Measurements from ENCODE around the gene CYP4F2.
"Not testable (repeated sequence)": the region's sequence is repeated elsewhere in the genome, so short reads cannot be mapped to it uniquely, and the experiment has no call there.

The CYP4F2 gene

DNA sequence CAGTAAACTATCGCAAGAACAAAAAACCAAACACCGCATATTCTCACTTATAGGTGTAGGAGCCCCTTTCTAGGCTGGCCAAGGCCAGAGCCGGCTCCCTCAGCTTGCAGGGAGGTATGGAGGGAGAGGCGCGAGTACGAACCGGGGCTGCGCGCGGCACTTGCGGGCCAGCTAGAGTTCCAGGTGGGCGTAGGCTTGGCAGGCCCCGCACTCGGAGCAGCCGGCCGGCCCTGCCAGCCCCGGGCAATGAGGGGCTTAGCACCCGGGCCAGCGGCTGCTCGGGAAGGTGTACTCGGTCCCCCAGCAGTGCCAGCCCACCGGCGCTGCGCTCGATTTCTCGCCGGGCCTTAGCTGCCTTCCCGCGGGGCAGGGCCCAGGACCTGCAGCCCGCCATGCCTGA, 1.7 kb upstream of the CYP4F2 start:
- DNase-seq: not testable (repeated sequence)

DNA sequence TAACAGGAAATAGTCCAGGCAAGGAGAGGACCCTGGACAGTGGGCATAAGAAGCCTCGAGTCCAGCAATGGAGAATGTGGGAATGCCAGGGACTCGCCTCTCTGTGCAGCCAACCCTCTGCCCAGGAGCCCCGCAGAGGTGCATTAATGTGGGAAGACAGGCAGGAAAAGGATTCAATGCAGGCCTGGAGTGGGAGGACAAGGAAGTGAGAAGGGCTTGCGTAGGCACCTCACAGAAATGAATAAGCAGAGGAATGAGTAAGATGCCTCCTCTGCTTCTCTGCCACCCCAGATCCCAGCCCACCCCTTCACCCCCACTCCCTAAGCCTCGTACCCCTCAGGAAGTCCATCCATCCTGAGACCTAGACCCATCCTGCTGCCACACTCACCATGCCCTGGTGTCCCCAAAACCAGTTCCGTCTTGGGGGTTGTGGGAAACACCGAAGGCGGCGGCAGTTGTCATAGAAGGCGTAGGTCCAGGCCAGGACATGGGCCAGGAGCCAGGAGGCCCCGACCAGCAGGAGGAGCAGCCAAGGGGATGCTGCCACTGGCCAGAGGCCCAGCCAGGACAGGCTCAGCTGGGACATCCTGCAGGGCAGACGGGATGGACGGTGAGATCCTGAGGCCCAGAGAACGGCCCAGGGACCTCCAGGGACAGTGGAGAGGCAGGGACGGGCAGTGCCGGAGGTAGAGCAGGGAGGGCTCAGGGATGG, 692 bp downstream of the CYP4F2 start:
- DNase-seq: no peak

DNA sequence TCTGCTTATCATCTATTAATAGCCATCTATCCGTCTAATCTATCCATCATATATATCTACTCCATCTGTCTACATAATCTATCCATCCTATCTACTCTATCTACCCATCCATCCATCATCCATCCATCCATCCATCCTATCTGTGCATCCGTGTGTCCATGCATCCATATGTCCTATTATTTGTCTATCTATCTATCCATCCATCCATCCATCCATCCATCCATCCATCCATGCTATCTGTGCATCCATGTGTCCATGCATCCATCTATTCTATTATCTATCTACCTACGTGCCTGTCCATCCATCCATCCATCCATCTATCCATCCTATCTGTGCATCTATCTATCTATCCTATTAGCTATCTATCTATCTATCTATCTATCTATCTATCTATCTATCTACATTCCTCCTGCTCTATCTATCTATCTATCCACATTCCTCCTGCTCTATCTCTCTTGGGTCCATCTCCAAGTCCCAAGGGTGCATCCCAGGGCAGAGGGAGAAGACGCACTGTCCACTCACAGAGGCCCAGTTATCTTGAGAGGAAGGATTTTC, 1.9 kb downstream of the CYP4F2 start:
- no peak for DNase-seq

DNA sequence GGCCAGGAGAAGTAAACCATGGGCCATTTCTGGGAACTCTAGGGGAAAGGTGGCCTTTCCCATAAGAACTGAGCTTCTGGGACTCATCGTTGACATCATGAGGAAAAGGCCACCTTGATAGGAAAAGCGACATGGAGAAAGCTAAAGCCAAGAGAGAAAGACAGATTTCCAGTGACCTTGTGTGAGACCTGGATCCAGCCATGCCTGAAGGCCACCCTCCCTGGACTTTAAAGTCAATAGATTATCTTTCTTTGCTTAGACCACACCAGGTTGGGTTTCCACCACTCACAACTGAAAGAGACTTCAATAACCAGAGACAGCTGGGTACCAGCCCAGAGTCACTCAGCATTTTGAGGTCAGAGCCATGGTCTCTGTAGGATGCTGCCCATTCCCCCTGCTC, 3.5 kb downstream of the CYP4F2 start:
- DNase-seq: no peak

DNA sequence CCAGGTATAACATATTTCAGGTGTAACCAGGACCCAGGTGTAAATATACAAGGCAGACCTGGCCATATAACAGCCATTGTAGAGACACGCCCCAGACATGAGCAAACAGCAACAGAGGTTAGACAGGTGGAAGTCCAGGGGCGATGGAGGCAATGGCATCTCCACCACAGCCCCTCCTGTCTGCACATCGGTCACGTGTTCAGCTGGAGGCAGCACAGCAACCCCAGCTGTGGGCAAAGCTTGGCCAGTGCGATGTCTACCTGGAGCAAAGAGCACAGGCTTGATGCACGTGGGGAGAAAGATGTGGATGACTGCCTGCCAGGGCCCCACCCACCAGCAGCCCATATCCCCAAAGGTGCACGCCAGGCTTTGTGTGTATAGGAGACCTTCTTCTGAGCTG, 4.4 kb downstream of the CYP4F2 start:
- no peak for DNase-seq

DNA sequence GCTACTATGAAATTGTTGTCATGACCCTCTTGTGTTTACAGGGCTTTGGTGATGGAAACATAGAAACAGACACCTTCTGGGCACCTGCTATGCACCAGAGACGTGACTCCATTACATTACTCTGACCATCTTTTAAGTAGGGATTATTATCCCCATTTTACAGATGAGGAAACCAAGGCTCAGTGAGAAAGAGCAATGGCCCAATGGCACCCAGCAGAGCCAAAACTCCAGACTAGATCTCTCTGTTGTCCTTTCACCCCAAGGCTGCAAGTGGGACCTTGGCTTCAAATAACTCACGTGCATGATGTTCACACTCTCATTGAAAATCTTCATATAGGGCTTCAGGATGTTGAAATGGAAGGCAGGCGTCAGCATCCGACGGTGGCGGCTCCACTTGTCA, 5.9 kb downstream of the CYP4F2 start:
- DNase-seq: no peak

DNA sequence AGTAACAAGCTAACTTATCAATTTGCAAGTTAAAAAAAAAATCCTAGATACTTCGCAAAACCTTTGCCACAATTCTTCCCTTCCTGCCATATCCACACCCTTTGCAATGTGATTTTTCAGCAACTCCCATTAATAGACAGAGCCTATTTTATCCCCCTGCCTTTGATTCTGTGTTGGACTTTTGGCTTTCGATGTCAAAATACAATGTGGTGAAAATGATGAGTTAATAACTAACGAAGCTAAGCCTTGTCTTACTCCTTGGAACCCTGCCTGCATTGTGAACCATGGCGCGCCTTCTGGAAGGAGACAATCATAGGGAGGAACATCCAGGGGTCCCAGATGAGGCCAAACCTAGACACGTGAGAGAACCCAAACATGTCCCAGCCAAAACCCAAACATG, 6.4 kb downstream of the CYP4F2 start:
- DNase-seq: no peak

DNA sequence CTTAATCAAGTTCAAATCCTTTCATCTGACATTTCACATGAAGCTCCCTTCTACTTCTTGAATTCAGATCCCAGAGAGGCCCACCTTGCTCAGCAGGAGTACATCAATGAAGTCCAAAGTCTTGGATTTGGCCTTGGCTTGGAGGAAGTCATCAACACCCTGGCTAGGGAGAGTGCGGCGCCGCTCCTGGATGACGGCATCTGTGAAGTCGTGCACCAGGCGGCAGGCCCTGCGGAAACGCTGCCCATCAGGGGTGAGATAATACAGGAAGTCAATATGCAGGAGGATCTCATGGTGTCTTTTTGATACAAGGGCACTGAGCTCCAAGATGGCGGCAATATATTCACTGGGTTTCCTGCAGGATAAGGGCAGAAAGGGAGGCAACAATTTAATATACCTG, 8.5 kb downstream of the CYP4F2 start:
- DNase-seq: not testable (repeated sequence)

DNA sequence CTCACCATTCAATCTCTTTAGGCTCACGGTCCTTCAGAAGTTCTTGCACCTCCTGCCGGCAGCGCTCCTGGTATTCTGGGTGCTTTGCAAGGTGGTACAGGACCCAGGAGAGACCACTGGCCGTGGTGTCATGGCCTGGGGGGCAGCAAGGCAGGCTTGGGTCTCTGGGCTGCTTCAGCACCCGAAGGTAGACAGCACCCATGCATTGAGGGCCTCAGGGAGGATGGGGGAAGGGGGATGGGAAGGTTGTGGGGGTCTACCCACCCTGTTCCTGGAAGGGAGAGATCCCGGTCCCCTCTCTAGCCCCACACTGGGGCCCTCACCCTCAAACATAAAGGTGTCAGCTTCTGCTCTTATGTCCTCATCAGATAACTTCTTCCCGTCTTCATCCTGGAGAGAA, 12.0 kb downstream of the CYP4F2 start:
- no peak for DNase-seq

DNA sequence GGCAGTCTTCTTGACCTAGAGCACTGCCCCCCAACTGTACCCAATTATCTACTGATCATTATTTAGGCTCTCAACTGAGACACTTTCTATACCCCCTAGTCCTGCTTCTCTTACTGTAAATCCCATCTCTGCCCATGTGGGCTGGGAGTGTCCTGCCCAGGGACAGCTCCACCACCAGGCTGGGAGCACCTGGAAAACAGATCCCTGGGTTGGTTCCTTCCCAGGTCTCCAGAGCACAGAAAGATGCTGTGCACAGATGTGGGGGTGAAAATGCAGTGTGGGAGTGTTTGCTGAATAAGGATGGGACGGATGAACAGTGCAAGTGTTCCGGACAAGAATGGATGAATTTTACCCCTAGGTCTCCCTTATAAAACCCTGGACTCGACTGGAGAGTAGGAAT, 12.7 kb downstream of the CYP4F2 start:
- DNase-seq: no peak

DNA sequence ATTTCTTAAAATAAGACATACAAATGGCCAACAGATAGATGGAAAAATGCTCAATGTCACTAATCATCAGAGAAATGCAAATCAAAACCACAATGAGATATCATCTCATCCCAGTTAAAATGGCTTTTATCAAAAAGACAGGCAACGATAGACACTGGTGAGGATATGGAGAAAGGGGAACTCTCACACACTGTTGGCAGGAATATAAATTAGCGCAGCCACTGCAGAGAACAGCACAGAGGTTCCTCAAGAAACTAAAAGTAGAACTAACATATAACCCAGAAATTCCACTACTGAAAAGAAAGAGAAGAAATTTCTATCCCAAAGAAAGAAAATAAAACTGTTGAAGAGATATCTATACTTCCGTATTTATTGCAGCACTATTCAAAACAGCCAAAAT, 14.5 kb downstream of the CYP4F2 start:
- not testable (repeated sequence) for DNase-seq

DNA sequence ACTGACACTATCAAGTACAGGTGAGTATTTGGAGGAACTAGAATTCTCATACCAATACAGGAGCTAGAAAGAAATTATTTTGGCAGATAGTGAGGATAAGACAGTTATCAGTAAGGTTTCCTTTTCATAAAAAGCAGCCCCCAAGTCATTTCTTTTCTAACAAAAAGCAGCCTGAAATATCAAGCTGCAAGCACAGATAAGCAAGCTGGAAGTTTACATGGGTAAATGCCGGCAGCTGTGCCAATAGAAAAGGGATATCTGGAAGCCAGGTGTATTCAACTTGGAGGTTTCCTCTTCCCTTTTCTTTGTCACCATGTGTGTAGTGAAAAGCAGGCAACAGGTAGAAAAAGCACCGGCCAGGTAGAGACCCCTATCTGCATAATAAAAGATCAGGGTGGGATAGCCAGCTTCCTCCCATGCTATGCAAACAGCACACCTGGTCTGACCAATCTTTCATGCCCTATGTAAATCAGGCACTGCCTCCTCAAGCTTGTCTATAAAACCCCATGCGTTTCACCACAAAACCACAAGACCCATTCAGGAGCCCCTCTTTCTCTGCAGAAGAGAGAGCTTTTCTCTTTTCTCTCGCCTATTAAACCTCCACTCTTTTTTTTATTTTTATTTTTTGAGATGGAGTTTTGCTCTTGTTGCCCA, 22.9 kb downstream of the CYP4F2 start:
- DNase-seq: no peak

DNA sequence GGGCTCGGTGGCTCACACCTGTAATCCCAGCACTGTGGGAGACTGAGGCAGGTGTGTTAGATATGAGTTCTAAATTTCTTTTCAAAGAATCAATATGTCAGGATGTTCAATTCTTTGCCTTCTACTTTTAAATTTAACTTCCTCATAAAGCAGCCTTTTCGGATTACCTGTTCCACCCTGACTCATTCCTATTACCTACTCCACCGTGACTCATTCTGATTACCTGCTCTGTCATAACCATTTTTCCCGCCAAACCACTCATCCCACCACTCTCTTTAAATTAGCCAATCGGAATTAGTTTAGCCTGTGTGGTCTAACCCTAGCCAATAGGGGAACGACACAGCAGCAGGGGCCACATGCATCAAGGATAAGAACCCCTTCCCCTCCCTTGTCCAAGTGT, 24.1 kb downstream of the CYP4F2 start:
- DNase-seq: not testable (repeated sequence)

DNA sequence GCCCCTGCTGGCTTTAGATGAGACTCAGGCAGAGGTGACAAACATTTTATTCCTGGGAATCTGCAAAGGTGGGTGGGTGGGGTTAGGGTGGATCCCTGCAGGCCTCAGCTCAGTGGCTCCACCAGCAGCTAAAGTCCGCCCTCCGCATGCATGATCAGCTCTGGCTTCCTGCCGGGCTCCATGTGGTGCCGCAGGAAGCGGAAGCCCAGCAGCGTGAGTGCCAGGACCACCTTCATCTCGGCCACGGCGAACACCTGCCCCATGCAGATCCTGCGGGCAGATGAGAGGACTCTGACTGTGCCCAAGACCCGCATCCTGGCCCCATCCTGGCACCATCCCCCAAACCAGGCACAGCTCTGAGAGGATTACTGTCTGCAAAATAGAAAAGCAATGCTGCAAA, 26.3 kb downstream of the CYP4F2 start:
- no peak for DNase-seq

DNA sequence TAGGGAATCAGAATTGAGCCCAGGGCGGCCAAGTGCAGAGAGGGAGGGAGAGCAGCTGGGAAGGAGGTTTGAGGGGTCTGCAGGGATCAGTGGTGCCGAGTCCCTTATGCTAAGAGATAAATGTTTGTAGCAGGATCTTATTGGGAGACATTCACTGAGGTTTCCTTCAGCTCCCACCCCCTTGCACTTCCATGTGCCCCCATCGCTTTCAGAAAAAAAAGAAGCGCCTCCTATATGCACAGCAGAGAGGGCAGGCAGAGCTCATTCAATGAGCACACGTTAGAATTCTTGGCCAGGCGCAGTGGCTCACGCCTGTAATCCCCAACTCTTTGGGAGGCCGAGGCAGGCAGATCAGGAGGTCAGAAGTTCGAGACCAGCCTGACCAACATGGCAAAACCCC, 28.0 kb downstream of the CYP4F2 start:
- no peak for DNase-seq

DNA sequence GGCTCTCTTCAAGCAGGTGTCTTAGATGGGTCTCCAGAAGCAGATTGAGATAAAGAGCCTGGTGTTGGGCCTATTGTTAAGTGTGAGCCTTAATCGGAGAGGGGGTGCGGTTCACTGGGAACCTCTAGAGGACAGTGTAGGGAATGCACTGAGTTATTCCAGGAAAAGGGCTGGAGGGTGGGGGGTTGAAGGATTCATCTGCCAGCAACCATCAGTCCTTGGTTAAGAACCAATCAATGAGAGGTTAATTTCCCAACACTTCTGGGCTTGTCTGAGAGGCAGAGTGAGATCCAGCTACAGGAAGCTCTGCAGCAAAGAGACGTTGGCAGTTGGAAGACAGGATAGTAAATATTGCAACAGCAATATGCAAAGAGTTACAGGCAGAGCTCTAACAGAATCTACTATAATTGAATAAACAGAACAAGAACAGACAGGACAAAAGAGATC, 28.7 kb downstream of the CYP4F2 start:
- no peak for DNase-seq

DNA sequence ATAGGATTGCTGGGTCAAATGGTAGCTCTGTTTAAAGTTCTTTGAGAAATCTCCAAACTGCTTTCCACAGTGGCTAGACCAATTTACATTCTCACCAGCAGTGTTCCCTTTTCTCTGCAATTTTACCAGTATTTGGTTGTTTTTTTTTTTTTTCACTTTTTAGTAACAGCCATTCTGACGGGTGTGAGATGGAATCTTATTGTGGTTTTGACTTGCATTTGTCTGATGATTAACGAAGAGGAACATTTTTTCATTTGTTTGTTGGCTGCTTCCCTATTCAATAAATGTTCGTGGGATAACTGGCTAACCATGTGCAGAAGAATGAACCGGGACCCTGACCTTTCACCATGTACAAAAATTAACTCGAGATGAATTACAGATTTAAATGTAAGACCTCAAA, 31.2 kb downstream of the CYP4F2 start:
- no peak for DNase-seq

DNA sequence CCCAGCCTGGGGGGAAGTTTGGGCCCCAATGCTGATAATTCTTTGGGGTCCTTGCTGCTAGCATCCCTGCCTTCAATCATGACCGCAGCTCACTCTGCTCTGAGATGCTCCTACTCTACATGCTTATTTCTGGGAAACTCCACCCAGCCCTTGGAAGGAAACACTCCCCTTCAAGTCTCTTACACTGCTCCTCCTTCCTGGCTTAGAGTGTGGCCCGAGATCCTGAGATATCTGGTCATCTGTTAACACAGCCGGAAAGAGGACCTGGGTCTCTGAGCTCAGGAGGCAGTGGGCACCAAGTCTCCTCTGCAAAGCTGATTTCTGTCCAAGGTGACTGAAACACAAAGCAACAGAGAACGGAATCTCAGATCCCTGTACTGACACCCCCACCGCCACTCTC, 33.0 kb downstream of the CYP4F2 start:
- no peak for DNase-seq

DNA sequence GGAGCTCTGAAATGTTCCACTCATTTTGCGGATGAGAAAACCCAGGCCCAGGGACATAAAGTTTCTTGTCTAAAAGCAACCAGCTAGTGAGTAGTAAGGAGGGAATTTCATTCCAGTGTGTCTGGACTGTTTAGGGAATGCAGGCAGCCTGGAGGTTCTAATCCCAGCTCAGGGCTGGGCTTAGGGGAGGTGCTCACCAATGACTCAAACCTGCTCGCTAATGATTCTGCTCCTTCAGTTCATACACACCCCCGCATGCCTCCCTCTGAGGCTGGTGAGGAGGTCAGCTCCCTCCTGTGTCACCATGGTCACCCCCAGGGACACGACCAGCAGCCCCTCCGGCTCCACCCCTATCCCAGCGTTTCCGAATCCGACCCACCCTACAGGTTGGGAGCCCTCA, 34.6 kb downstream of the CYP4F2 start:
- no peak for DNase-seq

DNA sequence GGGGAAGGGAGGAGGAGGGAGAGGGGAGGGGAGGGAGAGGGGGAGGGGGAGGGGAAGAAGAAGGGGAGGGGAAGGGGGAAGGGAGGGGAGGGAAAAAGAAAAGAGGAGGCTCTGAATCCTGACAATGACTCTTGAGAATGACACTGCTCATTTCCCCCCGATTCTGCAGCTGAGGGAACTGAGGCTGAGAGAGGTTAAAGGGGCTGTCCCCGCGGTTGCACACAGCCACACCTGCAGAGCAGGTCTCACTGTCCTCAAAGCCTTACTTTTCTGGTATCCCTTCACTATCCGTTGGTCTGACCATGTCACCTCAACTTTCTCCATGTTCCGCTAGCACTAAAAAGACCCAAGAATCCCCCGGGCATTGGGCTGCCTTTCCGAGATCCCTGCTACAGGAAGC, 35.4 kb downstream of the CYP4F2 start:
- no peak for DNase-seq

DNA sequence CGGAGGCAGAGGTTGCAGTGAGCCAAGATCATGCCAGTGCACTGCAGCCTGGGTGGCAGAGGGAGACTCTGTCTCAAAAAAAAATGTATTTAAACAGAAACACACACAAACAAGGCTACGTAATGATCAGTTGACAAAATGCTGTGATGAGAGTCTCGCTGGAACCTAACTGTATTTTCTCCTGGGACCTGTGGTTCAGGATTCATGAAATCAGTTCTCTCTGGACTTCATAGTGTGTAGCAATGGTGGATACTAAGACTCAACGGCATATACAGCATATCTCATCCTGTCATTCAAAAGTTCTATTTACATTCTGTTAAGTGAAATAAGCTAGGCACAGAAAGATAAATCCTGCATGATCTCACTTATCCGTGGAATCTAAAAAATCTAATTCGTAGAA, 37.4 kb downstream of the CYP4F2 start:
- DNase-seq: no peak

DNA sequence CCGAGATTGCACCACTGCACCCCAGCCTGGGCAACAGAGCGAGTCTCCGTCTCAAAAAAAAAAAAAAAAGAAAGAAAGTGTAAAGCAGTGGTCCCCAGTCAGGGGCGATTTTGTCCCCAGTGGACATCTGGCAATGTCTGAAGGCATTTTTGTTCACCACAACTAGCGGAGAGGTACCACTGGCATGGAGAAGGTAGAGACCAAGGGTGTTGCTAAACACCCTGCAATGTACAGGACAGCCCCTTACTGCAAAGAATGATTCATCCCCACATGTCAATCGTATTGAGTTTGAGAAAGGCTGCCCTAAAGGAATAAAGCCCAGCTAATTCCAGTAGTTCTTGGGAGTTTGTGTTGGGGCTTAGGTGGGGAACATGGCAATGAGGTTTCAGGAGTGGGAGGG, 38.7 kb downstream of the CYP4F2 start:
- no peak for DNase-seq

DNA sequence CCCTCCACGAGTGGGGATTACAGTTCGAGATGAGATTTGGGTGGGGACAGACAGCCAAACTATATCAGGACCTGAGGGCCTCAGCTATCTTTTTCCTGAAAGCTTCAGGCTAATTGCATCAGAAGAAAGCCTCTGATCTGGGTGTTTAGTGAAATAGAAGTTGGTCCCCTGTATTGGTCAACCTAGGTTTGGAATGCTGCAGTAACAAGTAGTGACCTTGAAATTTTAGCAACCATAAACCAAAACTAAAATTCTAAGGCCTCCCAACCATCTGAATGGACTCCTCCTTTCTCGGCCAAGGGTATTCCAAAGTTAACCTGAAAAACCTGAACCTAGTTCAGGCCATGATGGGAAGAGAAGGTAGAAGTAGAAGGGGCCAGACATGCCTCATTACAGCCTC, 47.5 kb downstream of the CYP4F2 start:
- DNase-seq: no peak

DNA sequence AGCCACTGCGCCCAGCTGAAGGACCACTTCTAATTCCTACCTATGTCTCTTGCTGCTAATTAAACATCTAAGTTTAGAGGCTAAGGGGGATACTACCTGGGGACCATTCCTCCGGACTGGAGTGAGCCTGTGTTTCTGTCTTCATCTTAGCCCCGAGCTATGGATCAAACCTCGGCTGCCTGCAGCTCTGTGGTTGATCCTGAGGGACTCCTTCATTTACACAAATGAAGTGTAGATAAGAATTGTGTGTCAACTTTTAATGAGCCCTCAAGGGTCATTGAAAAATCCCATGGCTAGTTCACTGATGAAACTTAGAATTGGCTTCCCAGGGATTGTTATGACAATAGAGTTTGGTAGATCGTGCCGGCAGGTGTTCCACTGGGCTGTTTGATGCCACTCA, 51.0 kb downstream of the CYP4F2 start:
- DNase-seq: no peak

DNA sequence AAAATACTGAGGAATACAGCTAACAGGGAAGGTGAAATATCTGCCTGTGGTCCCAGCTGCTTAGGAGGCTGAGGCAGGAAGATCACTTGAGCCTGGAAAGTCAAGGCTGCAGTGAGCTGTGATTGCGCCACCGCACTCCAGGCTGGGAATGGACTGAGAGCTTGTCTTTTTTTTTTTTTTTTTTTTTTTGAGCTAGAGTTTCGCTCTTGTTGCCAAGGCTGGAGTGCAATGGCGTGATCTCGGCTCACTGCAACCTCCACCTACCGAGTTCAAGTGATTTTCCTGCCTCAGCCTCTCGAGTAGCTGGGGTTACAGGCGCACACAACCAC, 54.0 kb downstream of the CYP4F2 start:
- DNase-seq: not testable (repeated sequence)
